Measurements from ENCODE around the gene UBAP1. TPM values are rescaled to one million over a fixed set of nuclear protein-coding genes. Genes with fewer than 3 reads are reported as not detected.

The UBAP1 gene
- total and polyA plus RNA-seq, 4 donors: 25.6 to 53.9 (median 42.8) TPM

Small RNA genes within 50 kb of the gene (small RNA-seq; reads per million reads assigned to genes)
- gene AL353662.3 (ENCODE audit: low replicate concordance) (not detected), gene RNA5SP282 (ENCODE audit: low replicate concordance) (not detected), gene RNU2-50P (ENCODE audit: low replicate concordance) (not detected)

Other genes starting within 250 kb of the UBAP1 start
- 10 to 100 TPM; 29.8 to 45.4 TPM for gene UBAP2, start 130.2 kb upstream of the UBAP1 start, total RNA-seq
- 10 to 100 TPM; 12.6 to 12.8 TPM for gene UBAP2, start 130.2 kb upstream of the UBAP1 start, polyA plus RNA-seq
- 10 to 100 TPM; 34.3 to 53.1 TPM for gene DCAF12, start 52.3 kb upstream of the UBAP1 start, total RNA-seq
- gene DCAF12, start 52.3 kb upstream of the UBAP1 start, polyA plus RNA-seq: 10 to 100 TPM; 14.1 to 25.3 TPM
- gene KIF24, start 150.2 kb downstream of the UBAP1 start, total RNA-seq: 1 to 10 TPM; 3.0 to 4.3 TPM
- under 1 TPM; 0.63 to 0.71 TPM for gene KIF24, start 150.2 kb downstream of the UBAP1 start, polyA plus RNA-seq
- 10 to 100 TPM; 11.7 to 12.5 TPM for gene NUDT2, start 150.5 kb downstream of the UBAP1 start, total RNA-seq
- gene NUDT2, start 150.5 kb downstream of the UBAP1 start, polyA plus RNA-seq: 10 to 100 TPM; 18.7 to 20.1 TPM
- 10 to 100 TPM in 1 of 2 donors, 1 to 10 TPM in 1; 6.6 to 12.2 TPM for gene MYORG, start 197.9 kb downstream of the UBAP1 start, total RNA-seq
- gene MYORG, start 197.9 kb downstream of the UBAP1 start, polyA plus RNA-seq: 1 to 10 TPM; 1.4 to 3.1 TPM

Data from lung (tissue), 5 donors.